Measurements from ENCODE around the gene EVL.

EVL gene

DNA sequence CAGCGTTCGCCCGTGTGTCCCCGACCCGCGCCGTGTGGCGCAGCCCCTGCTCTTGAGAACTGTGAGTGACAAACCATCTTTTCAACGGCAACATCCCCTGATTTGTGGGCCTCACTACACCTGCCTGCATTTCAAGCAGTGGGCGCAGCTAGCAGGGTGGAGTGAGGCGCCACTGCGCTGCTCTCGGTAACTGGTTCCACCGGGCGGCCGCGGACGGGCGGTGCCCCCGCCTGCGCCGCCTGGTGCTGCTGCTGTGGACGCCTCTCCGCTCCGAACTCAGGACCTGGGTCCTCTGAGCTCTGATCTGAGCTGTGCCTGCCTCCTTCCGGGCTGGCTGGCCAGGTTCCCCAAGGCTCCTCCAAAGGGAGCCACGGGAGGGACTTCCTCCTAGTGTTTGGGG, 100.2 kb downstream of the EVL start:
- Mint-ChIP-seq H3K9me3 (no peaks in the 10 kb centered on the region), H3K27me3 (ENCODE audit: low read depth) (peaks cover 40% of the 10 kb centered on the region), H3K27ac (peak overlapping the region in 2 of 3 experiments; percentile 59 to 79), H3K4me3 (peak overlapping the region in 2 of 3 experiments; percentile 26 to 60), H3K36me3 (ENCODE audit: low read depth) (no peaks in the 10 kb centered on the region), H3K4me1 (peaks cover 11% of the 10 kb centered on the region)
- TF ChIP-seq, protein P1, sequence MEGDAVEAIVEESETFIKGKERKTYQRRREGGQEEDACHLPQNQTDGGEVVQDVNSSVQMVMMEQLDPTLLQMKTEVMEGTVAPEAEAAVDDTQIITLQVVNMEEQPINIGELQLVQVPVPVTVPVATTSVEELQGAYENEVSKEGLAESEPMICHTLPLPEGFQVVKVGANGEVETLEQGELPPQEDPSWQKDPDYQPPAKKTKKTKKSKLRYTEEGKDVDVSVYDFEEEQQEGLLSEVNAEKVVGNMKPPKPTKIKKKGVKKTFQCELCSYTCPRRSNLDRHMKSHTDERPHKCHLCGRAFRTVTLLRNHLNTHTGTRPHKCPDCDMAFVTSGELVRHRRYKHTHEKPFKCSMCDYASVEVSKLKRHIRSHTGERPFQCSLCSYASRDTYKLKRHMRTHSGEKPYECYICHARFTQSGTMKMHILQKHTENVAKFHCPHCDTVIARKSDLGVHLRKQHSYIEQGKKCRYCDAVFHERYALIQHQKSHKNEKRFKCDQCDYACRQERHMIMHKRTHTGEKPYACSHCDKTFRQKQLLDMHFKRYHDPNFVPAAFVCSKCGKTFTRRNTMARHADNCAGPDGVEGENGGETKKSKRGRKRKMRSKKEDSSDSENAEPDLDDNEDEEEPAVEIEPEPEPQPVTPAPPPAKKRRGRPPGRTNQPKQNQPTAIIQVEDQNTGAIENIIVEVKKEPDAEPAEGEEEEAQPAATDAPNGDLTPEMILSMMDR (IDR thresholded peaks at IDR 0.05; ENCODE audit: unreplicated experiment in 3 of 3): no peak

DNA sequence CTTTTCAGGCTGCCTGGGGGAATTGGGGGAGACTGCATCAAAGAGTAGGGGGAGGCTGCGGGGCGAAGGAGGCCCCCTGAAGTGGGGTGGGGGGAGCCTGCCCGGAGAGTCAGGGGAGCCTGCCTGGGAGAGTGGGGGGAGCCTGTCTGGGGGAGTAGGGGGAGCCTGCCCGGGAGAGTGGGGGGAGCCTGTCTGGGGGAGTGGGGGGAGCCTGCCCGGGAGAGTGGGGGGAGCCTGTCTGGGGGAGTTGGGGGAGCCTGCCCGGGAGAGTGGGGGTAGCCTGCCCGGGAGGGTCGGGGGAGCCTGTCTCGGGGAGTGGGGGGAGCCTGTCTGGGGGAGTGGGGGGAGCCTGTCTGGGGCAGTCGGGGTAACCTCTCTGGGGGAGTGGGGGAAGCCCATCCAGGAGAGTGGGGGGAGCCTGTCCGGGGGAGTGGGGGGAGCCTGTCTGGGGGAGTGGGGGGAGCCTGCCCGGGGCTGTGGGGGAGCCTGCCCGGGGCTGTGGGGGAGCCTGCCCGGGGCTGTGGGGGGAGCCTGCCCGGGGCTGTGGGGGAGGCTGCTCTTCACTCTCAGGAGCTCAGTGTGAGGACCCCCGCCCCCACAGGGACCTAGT, 100.7 kb downstream of the EVL start:
- H3K4me1 Mint-ChIP-seq: peaks cover 11% of the 10 kb centered on the region
- TF ChIP-seq, protein P1 (IDR thresholded peaks at IDR 0.05; ENCODE audit: unreplicated experiment in 3 of 3): no peak
- no peak overlapping the region for H3K27ac Mint-ChIP-seq
- no peaks in the 10 kb centered on the region for H3K36me3 Mint-ChIP-seq (ENCODE audit: low read depth)
- peak overlapping the region in 1 of 3 experiments; percentile 60 for H3K4me3 Mint-ChIP-seq
- no peaks in the 10 kb centered on the region for H3K9me3 Mint-ChIP-seq
- H3K27me3 Mint-ChIP-seq (ENCODE audit: low read depth): peaks cover 35% of the 10 kb centered on the region

DNA sequence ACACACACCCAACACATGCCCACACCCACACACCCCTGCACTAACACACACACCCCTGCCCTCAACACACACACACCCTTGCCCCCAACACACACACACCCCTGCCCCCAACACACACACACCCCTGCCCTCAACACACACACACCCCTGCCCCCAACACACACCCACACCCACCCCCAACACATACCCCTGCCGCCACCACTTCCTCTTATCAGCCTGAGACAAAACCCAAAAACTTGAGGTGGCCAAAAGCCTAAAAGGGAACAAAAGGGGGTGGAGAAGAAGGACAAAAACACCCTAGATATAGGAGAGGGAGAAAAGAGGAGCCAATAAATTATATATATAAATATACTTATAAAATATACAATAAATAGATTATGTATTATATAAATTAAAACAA, 103.3 kb downstream of the EVL start:
- Mint-ChIP-seq H3K27me3 (ENCODE audit: low read depth) (peaks cover 20% of the 10 kb centered on the region), H3K4me3 (no peak overlapping the region), H3K36me3 (ENCODE audit: low read depth) (no peaks in the 10 kb centered on the region), H3K9me3 (no peaks in the 10 kb centered on the region), H3K27ac (no peak overlapping the region), H3K4me1 (peaks cover 11% of the 10 kb centered on the region)
- TF ChIP-seq, protein P1 (IDR thresholded peaks at IDR 0.05; ENCODE audit: unreplicated experiment in 3 of 3): no peak

DNA sequence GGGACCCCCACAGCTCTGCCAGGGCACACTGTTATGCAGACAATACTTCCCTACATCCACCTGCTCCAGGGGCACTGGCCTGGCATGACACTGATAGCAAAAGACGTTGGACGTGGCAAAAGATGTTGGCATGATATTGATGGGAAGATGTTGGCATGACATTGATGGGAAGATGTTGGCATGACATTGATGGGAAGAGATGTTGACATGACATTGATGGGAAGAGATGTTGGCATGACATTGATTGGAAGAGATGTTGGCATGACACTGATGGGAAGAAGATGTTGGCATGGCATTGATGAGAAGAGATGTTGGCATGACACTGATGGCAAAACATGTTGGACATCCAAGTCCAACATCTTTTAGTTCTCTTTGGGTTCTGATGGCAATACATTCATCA, 105.7 kb downstream of the EVL start:
- Mint-ChIP-seq H3K27me3 (ENCODE audit: low read depth) (peaks cover 16% of the 10 kb centered on the region), H3K4me3 (no peak overlapping the region), H3K36me3 (ENCODE audit: low read depth) (no peaks in the 10 kb centered on the region), H3K9me3 (no peaks in the 10 kb centered on the region), H3K4me1 (peaks cover 5% of the 10 kb centered on the region), H3K27ac (no peak overlapping the region)
- TF ChIP-seq, protein P1 (IDR thresholded peaks at IDR 0.05; ENCODE audit: unreplicated experiment in 3 of 3): no peak

DNA sequence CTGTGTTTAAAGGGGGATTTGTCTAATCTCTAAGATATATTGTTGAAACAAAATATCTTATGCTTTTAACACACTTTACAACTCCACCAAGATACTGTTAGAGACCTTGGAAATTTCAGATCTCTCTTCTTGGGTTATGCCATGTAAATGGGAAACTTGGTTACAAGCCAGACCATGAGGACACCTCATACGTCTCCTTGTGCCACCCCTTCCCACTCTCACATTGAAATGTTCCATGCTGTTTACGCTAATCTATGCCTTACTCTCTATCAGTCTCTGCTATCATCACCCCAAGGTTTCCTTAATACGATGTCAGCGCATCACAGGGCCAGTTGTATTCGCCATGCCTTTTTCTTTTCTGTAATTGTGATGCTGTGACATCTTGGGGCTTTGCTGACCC, 107.6 kb downstream of the EVL start:
- no peaks in the 10 kb centered on the region for H3K36me3 Mint-ChIP-seq (ENCODE audit: low read depth)
- H3K4me3 Mint-ChIP-seq: no peak overlapping the region
- no peaks in the 10 kb centered on the region for H3K9me3 Mint-ChIP-seq
- H3K27ac Mint-ChIP-seq: no peak overlapping the region
- H3K27me3 Mint-ChIP-seq (ENCODE audit: low read depth): peaks cover 6% of the 10 kb centered on the region
- H3K4me1 Mint-ChIP-seq: no peaks in the 10 kb centered on the region
- TF ChIP-seq, protein P1 (IDR thresholded peaks at IDR 0.05; ENCODE audit: unreplicated experiment in 3 of 3): no peak

DNA sequence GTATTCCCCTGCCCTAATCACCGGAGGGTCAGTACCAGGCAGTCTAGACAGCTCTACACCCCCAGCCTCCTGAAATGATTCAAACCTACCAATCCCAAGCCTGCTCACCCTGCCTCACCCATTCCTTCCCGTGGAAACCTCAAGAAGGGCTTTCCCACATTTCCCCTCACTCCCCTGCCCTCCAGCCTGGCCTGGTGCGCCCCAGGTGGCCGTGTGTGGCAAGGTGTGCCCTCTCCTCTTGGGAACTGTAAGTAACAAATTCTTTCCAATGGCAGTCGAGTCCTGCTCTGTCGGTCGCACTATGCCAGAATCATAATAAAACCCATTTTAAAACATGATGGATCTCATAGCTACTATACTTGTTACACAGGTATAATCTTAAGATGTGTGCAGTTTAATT, 108.1 kb downstream of the EVL start:
- no peaks in the 10 kb centered on the region for H3K36me3 Mint-ChIP-seq (ENCODE audit: low read depth)
- H3K27me3 Mint-ChIP-seq (ENCODE audit: low read depth): peaks cover 6% of the 10 kb centered on the region
- no peak overlapping the region for H3K27ac Mint-ChIP-seq
- no peaks in the 10 kb centered on the region for H3K4me1 Mint-ChIP-seq
- H3K9me3 Mint-ChIP-seq: no peaks in the 10 kb centered on the region
- TF ChIP-seq, protein P1 (IDR thresholded peaks at IDR 0.05; ENCODE audit: unreplicated experiment in 3 of 3): no peak
- H3K4me3 Mint-ChIP-seq: no peak overlapping the region

Measured in nephron (organoid).